Skeletal muscle tissue (tissue), 4 donors: ENCODE data around the gene LIPA. TPM values are rescaled to one million over a fixed set of nuclear protein-coding genes. Genes with fewer than 3 reads are reported as not detected.

Experiments used
- H3K27ac ChIP-seq: one replicate; pipeline ENCODE4 v1.7.0; 2013; ENCODE audit warnings: mild to moderate bottlenecking, low read depth, low read length, inconsistent platforms
- H3K27me3 ChIP-seq, 3 donors: one replicate each; pipeline ENCODE4 v1.7.0; 2013; ENCODE audit warnings: low read length in 3 of 3; ENCODE audit not compliant: control insufficient read depth in 3 of 3, insufficient read depth in 3 of 3
- H3K36me3 ChIP-seq, 3 donors: one replicate each; pipeline ENCODE4 v1.7.0; 2013; ENCODE audit warnings: low read length in 3 of 3; ENCODE audit not compliant: control insufficient read depth in 3 of 3, insufficient read depth in 3 of 3
- H3K4me1 ChIP-seq, 3 donors: one replicate each; pipeline ENCODE4 v1.7.0; 2013; ENCODE audit warnings: low read length in 3 of 3, mild to moderate bottlenecking in 3 of 3; ENCODE audit not compliant: control insufficient read depth in 3 of 3, insufficient read depth in 3 of 3
- H3K4me3 ChIP-seq, 3 donors: one replicate each; pipeline ENCODE4 v1.7.0; 2013; ENCODE audit warnings: low read length in 3 of 3
- H3K9ac ChIP-seq, 3 donors: one replicate each; pipeline ENCODE4 v1.7.0; 2013; ENCODE audit warnings: low read length in 3 of 3, mild to moderate bottlenecking in 3 of 3, moderate library complexity in 2 of 3, low read depth in 1 of 3
- H3K9me3 ChIP-seq, 3 donors: one replicate each; pipeline ENCODE4 v1.7.0; 2013; ENCODE audit warnings: low read length in 3 of 3; ENCODE audit not compliant: control insufficient read depth in 3 of 3
- total RNA-seq: library from RNA; depleted of rRNA; stranded (reverse); fragments of >200 nt; gene quantifications from one replicate; pipeline ENCODE4 v1.2.3, GENCODE V29; 2014
- donor health status: Osteomylitis.

Gene LIPA
- total RNA-seq, 1 donor from 2014 or later, result 50.1 TPM

- peaks cover 0 to 6% (median 4%) of the 10 kb centered on the region in 3 donors for H3K4me1 ChIP-seq
- H3K27me3 ChIP-seq, result no peaks in the 10 kb centered on the region
- peaks cover 2 to 10% (median 4%) of the 10 kb centered on the region in 3 donors for H3K36me3 ChIP-seq
- H3K27ac ChIP-seq, result peak overlapping the region; percentile 23
- no peak overlapping the region for H3K9ac ChIP-seq
- no peak overlapping the region for H3K4me3 ChIP-seq
- H3K9me3 ChIP-seq, result no peaks in the 10 kb centered on the region
These were observed 8.6 kb downstream of the LIPA start for GRCh38 chr10:89242840-89243568.

- peaks cover 0 to 6% (median 4%) of the 10 kb centered on the region in 3 donors for H3K4me1 ChIP-seq
- H3K27me3 ChIP-seq, result no peaks in the 10 kb centered on the region
- H3K4me3 ChIP-seq, result no peak overlapping the region
- H3K9me3 ChIP-seq, result no peaks in the 10 kb centered on the region
- peak overlapping the region; percentile 23 for H3K27ac ChIP-seq
- H3K9ac ChIP-seq, result no peak overlapping the region
- H3K36me3 ChIP-seq, result peaks cover 2 to 10% (median 4%) of the 10 kb centered on the region in 3 donors
These were observed 9.3 kb downstream of the LIPA start for GRCh38 chr10:89242345-89242684.

- peak overlapping the region; percentile 23 for H3K27ac ChIP-seq
- no peak overlapping the region for H3K9ac ChIP-seq
- H3K4me1 ChIP-seq, result peaks cover 0 to 6% (median 4%) of the 10 kb centered on the region in 3 donors
- no peaks in the 10 kb centered on the region for H3K27me3 ChIP-seq
- H3K4me3 ChIP-seq, result no peak overlapping the region
- H3K9me3 ChIP-seq, result no peaks in the 10 kb centered on the region
- H3K36me3 ChIP-seq, result peaks cover 2 to 10% (median 4%) of the 10 kb centered on the region in 3 donors
These were observed 9.9 kb downstream of the LIPA start for GRCh38 chr10:89241486-89242344.

- H3K4me3 ChIP-seq, result no peak overlapping the region
- no peaks in the 10 kb centered on the region for H3K9me3 ChIP-seq
- no peaks in the 10 kb centered on the region for H3K27me3 ChIP-seq
- no peak overlapping the region for H3K9ac ChIP-seq
- no peak overlapping the region for H3K27ac ChIP-seq
- peaks cover 2 to 10% (median 4%) of the 10 kb centered on the region in 3 donors for H3K36me3 ChIP-seq
- peaks cover 0 to 6% (median 4%) of the 10 kb centered on the region in 3 donors for H3K4me1 ChIP-seq
These were observed 10.5 kb downstream of the LIPA start for GRCh38 chr10:89241026-89241425.

GRCh38 chr10:89240519-89240918 lies 11.1 kb downstream of the LIPA start:
- peaks cover 2 to 10% (median 4%) of the 10 kb centered on the region in 3 donors for H3K36me3 ChIP-seq
- no peaks in the 10 kb centered on the region for H3K9me3 ChIP-seq
- no peak overlapping the region for H3K9ac ChIP-seq
- no peak overlapping the region for H3K27ac ChIP-seq
- H3K4me1 ChIP-seq, result peaks cover 0 to 6% (median 4%) of the 10 kb centered on the region in 3 donors
- H3K4me3 ChIP-seq, result no peak overlapping the region
- no peaks in the 10 kb centered on the region for H3K27me3 ChIP-seq

GRCh38 chr10:89238956-89239644 lies 12.5 kb downstream of the LIPA start:
- Histone ChIP-seq H3K27ac (no peak overlapping the region), H3K4me1 (peaks cover 0 to 6% (median 6%) of the 10 kb centered on the region in 3 donors), H3K4me3 (no peak overlapping the region), H3K27me3 (no peaks in the 10 kb centered on the region), H3K9ac (no peak overlapping the region), H3K9me3 (no peaks in the 10 kb centered on the region), H3K36me3 (peaks cover 2 to 12% (median 4%) of the 10 kb centered on the region in 3 donors)

GRCh38 chr10:89237849-89238248 lies 13.7 kb downstream of the LIPA start:
- Histone ChIP-seq H3K27ac (no peak overlapping the region), H3K27me3 (no peaks in the 10 kb centered on the region), H3K9me3 (no peaks in the 10 kb centered on the region), H3K9ac (no peak overlapping the region), H3K36me3 (peaks cover 2 to 12% (median 4%) of the 10 kb centered on the region in 3 donors), H3K4me1 (peaks cover 0 to 6% (median 6%) of the 10 kb centered on the region in 3 donors), H3K4me3 (no peak overlapping the region)

GRCh38 chr10:89236226-89236797 lies 15.3 kb downstream of the LIPA start:
- H3K36me3 ChIP-seq, result peaks cover 2 to 17% (median 4%) of the 10 kb centered on the region in 3 donors
- no peak overlapping the region for H3K9ac ChIP-seq
- H3K4me1 ChIP-seq, result peaks cover 0 to 3% (median 2%) of the 10 kb centered on the region in 3 donors
- H3K4me3 ChIP-seq, result no peak overlapping the region
- H3K27ac ChIP-seq, result no peak overlapping the region
- H3K9me3 ChIP-seq, result no peaks in the 10 kb centered on the region
- H3K27me3 ChIP-seq, result no peaks in the 10 kb centered on the region

- Histone ChIP-seq H3K4me3 (no peak overlapping the region), H3K27ac (no peak overlapping the region), H3K27me3 (no peaks in the 10 kb centered on the region), H3K4me1 (peaks cover 0 to 2% (median 0%) of the 10 kb centered on the region in 3 donors), H3K9ac (no peak overlapping the region), H3K9me3 (no peaks in the 10 kb centered on the region), H3K36me3 (peaks cover 2 to 17% (median 4%) of the 10 kb centered on the region in 3 donors)
These were observed 16.3 kb downstream of the LIPA start for GRCh38 chr10:89235073-89235798.
